Measurements from ENCODE around the gene SLC22A31.
"Not testable (repeated sequence)": the region's sequence is repeated elsewhere in the genome, so short reads cannot be mapped to it uniquely, and the experiment has no call there.

SLC22A31 gene

DNA sequence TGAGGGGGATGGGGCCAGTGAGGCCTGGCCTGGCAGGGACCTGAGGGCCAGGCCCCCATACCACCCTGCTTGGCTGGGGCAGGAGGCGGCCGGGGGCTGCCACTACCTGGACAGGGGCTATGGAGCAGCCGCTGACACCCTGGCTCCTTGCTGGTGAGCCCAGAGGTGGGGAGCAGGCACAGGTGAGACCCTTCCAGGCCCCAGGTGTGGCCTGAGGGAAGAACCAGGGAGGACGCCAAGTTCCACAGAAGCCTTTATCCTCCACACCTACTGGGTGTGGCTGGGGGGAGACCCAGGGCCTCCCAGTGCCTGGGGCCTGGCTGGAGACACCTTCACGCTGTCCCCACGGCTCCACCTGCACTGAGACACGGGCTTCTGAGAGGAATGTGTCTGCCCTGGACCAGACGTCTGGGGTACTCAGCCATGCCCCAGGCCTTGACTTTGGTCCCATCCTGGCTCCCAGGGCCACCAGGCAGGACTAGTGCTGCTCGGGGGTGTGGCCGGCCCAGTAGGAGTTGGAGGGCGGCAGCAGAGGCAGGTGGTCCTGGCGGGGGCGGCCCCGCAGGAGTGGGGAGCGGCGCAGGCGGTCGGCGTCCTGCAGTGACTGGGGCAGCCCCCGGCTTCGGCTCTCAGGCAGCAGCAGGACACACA lies 4.7 kb downstream of the SLC22A31 start:
- in situ Hi-C loops (cut with HindIII; ENCODE audit: low sequenced_read_pairs), result no loop called here

GRCh38 chr16:89194340-89195311 lies 5.7 kb downstream of the SLC22A31 start:
- in situ Hi-C loops (cut with HindIII; ENCODE audit: low sequenced_read_pairs), result no loop called here

- in situ Hi-C loops (cut with HindIII; ENCODE audit: low sequenced_read_pairs), result no loop called here
Measured at GRCh38 chr16:89193576-89194293, 6.6 kb downstream of the SLC22A31 start.

DNA sequence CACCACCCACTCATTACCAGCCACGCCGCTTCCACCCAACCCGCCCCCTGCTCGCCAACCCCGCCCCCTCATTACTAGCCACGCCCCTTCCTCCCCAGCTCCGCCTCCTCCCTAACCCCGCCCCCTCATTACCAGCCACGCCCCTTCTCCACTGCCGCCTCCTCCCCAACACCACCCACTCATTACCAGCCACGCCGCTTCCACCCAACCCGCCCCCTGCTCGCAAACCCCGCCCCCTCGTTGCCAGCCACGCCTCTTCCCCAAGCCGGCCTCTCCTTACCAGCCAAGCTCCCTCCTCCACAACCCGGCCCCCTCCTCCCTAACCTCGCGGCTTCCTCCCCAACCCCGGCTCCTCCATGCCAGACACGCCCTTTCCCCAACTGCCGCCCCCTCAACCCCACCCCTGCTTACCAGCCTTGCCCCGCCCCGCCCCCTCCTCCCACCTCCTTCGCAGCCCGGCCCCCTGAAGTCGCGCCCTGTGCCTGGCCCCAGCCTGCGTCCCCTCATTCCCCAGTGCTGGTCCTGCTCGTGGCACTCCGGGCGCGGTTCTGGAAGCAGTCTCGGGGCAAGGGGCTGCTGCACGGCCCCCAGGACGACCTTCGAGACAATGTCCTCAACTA lies 7.3 kb downstream of the SLC22A31 start:
- in situ Hi-C loops (cut with HindIII; ENCODE audit: low sequenced_read_pairs), result no loop called here

DNA sequence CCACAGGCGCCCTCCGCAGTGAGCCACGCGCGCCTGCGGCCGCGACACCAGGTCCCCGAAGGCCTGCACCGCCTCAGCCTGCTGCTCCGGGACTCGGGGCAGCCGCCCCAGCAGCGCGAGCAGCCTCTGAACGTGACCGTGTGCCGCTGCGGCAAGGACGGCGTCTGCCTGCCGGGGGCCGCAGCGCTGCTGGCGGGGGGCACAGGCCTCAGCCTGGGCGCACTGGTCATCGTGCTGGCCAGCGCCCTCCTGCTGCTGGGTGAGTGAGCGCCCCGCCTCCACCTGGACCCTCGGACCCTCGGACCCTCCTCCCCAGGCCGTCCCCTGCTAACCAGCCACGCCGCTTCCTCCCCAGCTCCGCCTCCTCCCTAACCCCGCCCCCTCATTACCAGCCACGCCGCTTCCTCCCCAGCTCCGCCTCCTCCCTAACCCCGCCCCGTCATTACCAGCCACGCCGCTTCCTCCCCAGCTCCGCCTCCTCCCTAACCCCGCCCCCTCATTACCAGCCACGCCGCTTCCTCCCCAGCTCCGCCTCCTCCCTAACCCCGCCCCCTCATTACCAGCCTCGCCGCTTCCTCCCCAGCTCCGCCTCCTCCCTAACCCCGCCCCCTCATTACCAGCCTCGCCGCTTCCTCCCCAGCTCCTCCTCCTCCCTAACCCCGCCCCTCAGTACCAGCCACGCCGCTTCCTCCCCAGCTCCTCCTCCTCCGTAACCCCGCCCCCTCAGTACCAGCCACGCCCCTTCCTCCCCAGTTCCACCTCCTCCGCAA lies 8.0 kb downstream of the SLC22A31 start:
- in situ Hi-C loops (cut with HindIII; ENCODE audit: low sequenced_read_pairs), result not testable (repeated sequence)

- in situ Hi-C loops (cut with HindIII; ENCODE audit: low sequenced_read_pairs), result no loop called here
Measured at GRCh38 chr16:89191901-89192185, 8.5 kb downstream of the SLC22A31 start.

GRCh38 chr16:89191033-89191900 lies 9.1 kb downstream of the SLC22A31 start:
- in situ Hi-C loops (cut with HindIII; ENCODE audit: low sequenced_read_pairs), result no loop called here

GRCh38 chr16:89190150-89190958 lies 10.0 kb downstream of the SLC22A31 start:
- in situ Hi-C loops (cut with HindIII; ENCODE audit: low sequenced_read_pairs), result no loop called here

- in situ Hi-C loops (cut with HindIII; ENCODE audit: low sequenced_read_pairs), result no loop called here
Measured at GRCh38 chr16:89189358-89190025, 10.8 kb downstream of the SLC22A31 start.

DNA sequence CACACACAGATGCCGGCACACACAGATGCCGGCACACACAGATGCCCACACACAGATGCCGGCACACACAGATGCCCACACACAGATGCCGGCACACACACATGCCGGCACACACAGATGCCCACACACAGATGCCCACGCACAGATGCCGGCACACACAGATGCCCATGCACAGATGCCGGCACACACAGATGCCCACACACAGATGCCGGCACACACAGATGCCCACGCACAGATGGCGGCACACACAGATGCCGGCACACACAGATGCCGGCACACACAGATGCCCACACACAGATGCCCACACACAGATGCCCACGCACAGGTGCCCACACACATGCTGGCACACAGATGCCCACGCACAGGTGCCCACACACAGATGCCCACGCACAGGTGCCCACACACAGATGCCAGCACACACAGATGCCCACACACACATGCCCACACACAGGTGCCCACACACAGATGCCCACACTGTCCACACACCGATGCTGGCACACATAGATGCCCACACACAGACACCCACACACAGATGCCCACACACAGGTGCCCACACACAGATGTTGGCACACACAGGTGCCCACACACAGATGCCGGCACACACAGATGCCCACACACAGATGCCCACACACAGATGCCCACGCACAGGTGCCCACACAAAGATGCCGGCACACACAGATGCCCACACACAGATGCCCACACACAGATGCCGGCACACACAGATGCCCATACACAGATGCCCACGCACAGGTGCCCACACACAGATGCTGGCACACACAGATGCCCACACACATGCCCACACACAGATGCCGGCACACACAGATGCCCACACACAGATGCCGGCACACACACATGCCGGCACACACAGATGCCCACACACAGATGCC lies 11.6 kb downstream of the SLC22A31 start:
- in situ Hi-C loops (cut with HindIII; ENCODE audit: low sequenced_read_pairs), result not testable (repeated sequence)

GRCh38 chr16:89187770-89188392 lies 12.5 kb downstream of the SLC22A31 start:
- in situ Hi-C loops (cut with HindIII; ENCODE audit: low sequenced_read_pairs), result no loop called here

DNA sequence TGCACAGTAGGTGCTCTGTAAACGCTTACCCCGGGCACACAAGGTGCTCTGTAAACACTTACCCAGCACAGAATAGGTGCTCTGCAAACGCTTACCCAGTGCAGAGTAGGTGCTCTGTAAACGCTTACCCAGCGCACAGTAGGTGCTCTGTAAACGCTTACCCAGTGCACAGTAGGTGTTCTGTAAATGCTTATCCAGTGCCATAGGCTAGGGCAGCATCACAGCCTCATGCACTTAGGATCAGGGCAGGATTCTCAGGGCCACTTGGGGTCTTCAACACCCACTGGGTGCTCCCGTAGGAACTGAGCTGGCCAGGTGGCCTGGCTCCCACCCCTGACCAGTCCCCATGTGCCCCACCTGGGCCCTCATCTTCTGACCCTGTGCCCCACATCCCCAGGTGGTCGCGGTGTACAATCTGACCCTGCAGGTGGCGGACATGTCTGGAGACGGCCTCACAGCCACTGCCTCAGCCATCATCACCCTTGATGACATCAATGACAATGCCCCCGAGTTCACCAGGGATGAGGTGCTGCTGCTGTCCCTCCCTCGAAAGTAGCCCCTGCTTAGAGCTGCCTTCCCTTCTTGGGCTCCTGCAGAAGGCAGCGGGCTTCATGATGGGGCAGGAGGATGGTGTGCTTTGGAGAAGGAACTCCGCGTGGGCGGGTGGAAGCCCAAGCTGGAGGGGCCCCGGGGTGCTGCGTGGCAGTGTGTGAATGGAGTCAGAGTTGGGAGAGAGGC lies 13.1 kb downstream of the SLC22A31 start:
- in situ Hi-C loops (cut with HindIII; ENCODE audit: low sequenced_read_pairs), result no loop called here

GRCh38 chr16:89186593-89187031 lies 13.7 kb downstream of the SLC22A31 start:
- in situ Hi-C loops (cut with HindIII; ENCODE audit: low sequenced_read_pairs), result not testable (repeated sequence)

DNA sequence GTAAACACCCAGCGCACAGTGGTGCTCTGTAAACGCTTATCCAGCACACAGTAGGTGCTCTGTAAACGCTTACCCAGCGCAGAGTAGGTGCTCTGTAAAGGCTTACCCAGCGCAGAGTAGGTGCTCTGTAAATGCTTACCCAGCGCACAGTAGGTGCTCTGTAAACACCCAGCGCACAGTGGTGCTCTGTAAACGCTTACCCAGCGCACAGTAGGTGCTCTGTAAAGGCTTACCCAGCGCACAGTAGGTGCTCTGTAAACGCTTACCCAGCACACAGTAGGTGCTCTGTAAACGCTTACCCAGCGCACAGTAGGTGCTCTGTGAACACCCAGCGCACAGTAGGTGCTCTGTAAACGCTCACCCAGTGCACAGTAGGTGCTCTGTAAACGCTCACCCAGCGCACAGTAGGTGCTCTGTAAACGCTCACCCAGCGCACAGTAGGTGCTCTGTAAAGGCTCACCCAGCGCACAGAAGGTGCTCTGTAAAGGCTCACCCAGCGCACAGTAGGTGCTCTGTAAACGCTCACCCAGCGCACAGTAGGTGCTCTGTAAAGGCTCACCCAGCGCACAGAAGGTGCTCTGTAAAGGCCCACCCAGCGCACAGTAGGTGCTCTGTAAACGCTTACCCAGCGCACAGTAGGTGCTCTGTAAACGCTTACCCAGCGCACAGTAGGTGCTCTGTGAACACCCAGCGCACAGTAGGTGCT lies 14.3 kb downstream of the SLC22A31 start:
- in situ Hi-C loops (cut with HindIII; ENCODE audit: low sequenced_read_pairs), result not testable (repeated sequence)
